GM23338 (cell line): ENCODE results near the gene FAF2.
A peak's percentile ranks its signal among the peaks of the same experiment; 100 is the strongest.

Experiments
- CREB1 ChIP-seq: fragments of 250-450 bp; sonication (Bioruptor Pico); IDR thresholded peaks from 2 replicates; pipeline ENCODE4 v1.5.0; 2020; ENCODE audit warnings: low read depth, mild to moderate bottlenecking, moderate library complexity
- CTCF ChIP-seq, 2 experiments: fragments of 200-600 bp in 1 of 2; sonication (generic) in 1 of 2; conservative IDR thresholded peaks; 2 replicates each; pipeline versions ENCODE4 v1.5.1 to v1.6.1; 2016 to 2017; ENCODE audit warnings: antibody characterized with exemption in 2 of 2, low read depth in 2 of 2, mild to moderate bottlenecking in 2 of 2, moderate library complexity in 1 of 2
- ETS1 ChIP-seq: IDR thresholded peaks from 2 replicates; pipeline ENCODE4 v1.6.1; 2016; ENCODE audit warnings: antibody characterized with exemption
- EZH2 ChIP-seq: fragments of 200-600 bp; sonication (generic); IDR thresholded peaks from one replicate; pipeline ENCODE4 v1.8.0; 2017; ENCODE audit warnings: antibody characterized with exemption, mild to moderate bottlenecking, low read depth; ENCODE audit not compliant: unreplicated experiment
- EZH2phosphoT487 ChIP-seq: fragments of 200-600 bp; sonication (generic); IDR thresholded peaks from one replicate; pipeline ENCODE4 v1.8.1; 2018; ENCODE audit warnings: antibody characterized with exemption; ENCODE audit not compliant: unreplicated experiment
- JUNB ChIP-seq: IDR thresholded peaks from one replicate; pipeline ENCODE4 v1.6.1; 2016; ENCODE audit warnings: antibody characterized with exemption; ENCODE audit not compliant: unreplicated experiment
- POLR2AphosphoS5 ChIP-seq: IDR thresholded peaks from 2 replicates; pipeline ENCODE4 v1.6.1; 2016; ENCODE audit warnings: antibody characterized with exemption, low read depth
- STAT1 ChIP-seq: IDR thresholded peaks from one replicate; pipeline ENCODE4 v1.6.1; 2016; ENCODE audit warnings: antibody characterized with exemption; ENCODE audit not compliant: unreplicated experiment
- ZNF462 ChIP-seq: fragments of 250-450 bp; sonication (Bioruptor Pico); IDR thresholded peaks from 2 replicates; pipeline ENCODE4 v1.5.0; 2020; ENCODE audit warnings: mild to moderate bottlenecking, moderate library complexity
- TF ChIP-seq, protein P1 (sequence below): IDR thresholded peaks from one replicate; pipeline ENCODE4 v1.6.1; 2018; ENCODE audit warnings: antibody characterized with exemption; ENCODE audit not compliant: unreplicated experiment

DNA sequence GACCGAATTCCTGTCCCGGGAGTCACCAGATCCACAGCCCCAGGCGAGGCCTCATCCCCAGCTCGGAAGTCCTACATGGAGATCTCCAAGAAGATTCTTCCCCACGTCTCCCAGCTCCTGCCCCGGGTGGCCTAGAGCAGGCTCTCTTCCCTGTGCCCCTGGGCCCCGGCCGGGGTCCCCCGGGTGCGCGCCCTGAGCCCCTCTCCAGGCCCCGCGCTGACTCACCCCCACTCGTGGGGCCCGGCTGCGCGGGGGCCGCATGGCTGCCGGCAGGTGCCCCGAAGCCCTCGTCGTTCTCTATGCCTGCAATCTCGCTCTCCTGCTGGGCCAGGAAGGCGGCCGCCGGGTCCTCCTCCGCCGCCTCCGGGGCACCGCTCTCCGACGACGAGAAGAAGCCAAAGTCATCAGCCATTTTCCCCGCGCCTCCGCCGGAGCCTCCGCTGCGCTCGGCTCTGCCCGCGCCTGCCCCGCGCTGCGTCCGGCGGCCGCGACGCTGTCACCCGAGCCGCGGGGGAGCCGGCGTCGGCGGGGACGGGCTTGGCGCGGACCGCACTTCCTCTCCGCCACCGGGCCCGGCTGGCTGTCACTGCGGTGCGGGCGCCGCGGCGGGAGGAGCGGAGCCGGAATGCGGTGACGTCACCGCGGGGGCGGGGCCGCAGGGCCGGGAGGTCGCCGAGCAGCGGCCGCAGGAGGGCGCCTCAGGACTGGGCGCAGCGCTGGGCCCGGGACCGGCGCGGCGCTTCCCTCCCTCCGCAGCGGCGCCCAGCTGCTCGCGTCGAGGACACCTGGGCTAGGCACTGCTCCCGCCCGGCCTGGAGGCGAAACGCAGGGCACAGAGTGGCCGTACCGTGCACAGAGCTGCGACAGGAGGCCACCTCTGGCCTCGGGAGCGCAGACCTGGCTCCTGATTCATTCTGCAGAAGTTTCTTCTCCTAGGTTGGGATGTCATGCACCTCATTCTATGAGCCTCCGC is 31.9 kb upstream of the FAF2 start, which contains the start of gene CLTB:
- TF ChIP-seq EZH2 (no peak), CTCF (conservative IDR thresholded peaks at IDR 0.05; ENCODE audit: low read depth in 2 of 2) (peak in 1 of 2 experiments; percentile 78), POLR2AphosphoS5 (0 out of 2 replicates have a peak, but pooled peaks have one; percentile 27), EZH2phosphoT487 (no peak), CREB1 (CRISPR knock-in tag) (peak; percentile 97), STAT1 (no peak), JUNB (no peak), ETS1 (no peak), ZNF462 (CRISPR knock-in tag) (no peak)
- TF ChIP-seq, protein P1, sequence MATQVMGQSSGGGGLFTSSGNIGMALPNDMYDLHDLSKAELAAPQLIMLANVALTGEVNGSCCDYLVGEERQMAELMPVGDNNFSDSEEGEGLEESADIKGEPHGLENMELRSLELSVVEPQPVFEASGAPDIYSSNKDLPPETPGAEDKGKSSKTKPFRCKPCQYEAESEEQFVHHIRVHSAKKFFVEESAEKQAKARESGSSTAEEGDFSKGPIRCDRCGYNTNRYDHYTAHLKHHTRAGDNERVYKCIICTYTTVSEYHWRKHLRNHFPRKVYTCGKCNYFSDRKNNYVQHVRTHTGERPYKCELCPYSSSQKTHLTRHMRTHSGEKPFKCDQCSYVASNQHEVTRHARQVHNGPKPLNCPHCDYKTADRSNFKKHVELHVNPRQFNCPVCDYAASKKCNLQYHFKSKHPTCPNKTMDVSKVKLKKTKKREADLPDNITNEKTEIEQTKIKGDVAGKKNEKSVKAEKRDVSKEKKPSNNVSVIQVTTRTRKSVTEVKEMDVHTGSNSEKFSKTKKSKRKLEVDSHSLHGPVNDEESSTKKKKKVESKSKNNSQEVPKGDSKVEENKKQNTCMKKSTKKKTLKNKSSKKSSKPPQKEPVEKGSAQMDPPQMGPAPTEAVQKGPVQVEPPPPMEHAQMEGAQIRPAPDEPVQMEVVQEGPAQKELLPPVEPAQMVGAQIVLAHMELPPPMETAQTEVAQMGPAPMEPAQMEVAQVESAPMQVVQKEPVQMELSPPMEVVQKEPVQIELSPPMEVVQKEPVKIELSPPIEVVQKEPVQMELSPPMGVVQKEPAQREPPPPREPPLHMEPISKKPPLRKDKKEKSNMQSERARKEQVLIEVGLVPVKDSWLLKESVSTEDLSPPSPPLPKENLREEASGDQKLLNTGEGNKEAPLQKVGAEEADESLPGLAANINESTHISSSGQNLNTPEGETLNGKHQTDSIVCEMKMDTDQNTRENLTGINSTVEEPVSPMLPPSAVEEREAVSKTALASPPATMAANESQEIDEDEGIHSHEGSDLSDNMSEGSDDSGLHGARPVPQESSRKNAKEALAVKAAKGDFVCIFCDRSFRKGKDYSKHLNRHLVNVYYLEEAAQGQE = no peak
